NCI-H748 treated with DMSO at 0.1 percent for 48 hours (cell line): ENCODE results near the gene MRPL9.

Experiments used
- DNase-seq: peaks from one replicate; lab custom pipeline; 2025; lab: John Stamatoyannopoulos, UW

MRPL9 gene

GRCh38 chr1:151733126-151733525 is 30.2 kb downstream of the MRPL9 start:
- DNase-seq: no peak

DNA sequence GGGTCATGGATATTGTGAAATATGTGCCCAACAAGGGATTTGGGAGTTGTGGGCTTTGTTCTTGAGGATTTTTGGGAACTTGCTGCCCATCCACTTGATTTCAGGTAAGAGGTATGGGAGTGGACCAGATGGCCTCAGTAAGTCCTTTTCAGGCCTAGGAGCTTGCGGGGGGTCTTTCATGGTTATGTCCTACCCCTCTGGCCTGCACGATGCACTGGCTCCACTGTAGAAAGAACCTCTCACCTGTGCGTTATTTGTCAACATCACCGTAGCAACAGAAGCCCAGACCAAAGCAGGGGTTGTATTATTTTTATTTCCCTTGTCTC is 33.4 kb downstream of the MRPL9 start:
- no peak for DNase-seq

GRCh38 chr1:151729157-151729965 is 33.9 kb downstream of the MRPL9 start:
- DNase-seq: no peak

GRCh38 chr1:151728151-151729054 is 34.9 kb downstream of the MRPL9 start:
- DNase-seq: no peak

GRCh38 chr1:151723726-151724370 is 39.4 kb downstream of the MRPL9 start:
- DNase-seq: no peak

DNA sequence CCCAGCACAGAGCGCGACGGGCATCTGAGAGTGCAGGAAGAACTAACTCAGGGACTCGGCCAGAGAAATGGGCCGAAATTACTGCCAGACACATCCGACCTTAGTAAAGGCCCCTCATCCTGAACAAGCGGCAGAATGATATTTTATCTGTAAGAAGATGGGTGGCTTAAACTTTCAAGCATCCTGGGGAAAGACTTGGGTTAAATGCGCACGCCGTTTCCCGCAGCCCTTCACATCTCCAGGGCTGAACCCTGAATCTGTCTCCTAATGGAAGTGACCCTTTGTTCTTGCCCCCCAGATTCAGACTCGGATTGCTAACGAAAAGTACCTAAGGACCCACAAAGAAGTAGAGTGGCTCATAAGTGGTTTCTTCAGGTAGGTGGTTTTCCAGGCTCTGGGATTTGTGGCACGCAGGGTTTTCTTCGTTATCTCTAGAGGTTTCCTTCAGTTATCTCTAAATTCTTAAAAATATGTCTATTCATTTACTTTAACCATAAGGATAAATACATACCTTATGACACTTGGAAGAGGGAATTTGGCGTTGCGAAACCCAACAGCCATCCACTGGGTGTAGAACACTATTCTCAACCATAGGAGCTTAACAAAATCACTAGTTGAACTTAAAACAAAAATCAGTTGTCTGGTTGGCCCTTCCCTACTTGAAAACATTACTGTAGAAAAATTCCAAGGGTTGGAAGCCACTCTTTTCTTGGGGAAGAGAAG is 41.3 kb downstream of the MRPL9 start:
- DNase-seq: no peak

DNA sequence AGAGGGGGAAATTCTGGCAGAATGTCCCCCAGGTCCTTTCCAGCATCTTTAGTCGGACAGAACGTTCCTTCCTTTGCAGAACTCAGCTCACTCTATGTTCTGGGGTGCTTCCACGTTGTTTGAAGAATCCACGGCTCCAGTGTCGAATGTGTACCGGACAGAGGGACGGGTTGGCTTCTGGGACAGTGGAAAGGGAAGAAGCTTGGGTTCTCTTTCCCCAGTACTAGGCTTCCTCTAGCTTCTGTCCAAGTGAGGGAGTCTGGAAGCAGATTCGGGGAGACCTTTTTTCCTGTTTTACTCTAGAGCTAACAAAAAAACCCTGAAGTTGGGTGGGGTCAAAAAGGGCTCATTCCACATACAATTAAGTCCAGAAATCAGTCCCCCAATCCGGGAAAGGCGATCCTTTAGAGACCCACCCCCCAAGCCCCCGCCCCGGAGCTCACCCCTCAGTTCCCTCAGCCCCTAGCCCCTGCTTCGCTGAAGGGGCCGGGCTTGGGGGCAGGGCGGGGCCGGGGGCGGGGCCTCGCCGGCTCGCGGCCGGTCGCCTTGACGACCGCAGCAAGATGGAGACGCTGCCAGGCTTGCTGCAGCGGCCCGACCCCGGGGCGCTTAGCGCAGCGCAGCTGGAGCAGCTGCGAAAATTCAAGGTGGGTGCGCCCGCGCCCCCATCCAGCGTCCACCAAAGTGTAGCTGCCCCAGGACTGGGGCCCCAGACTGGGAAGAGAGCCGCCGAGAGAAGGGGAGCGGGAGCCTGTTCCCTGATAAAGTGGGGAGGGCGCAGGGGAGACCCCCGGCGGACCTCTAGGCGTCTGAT is 42.1 kb downstream of the MRPL9 start, which contains the start of gene RIIAD1:
TSS of gene RIIAD1 (plus strand) at position 549 of the 814 bp plus-strand sequence. CDS start at position 564, 15 bp downstream.
- no peak for DNase-seq

DNA sequence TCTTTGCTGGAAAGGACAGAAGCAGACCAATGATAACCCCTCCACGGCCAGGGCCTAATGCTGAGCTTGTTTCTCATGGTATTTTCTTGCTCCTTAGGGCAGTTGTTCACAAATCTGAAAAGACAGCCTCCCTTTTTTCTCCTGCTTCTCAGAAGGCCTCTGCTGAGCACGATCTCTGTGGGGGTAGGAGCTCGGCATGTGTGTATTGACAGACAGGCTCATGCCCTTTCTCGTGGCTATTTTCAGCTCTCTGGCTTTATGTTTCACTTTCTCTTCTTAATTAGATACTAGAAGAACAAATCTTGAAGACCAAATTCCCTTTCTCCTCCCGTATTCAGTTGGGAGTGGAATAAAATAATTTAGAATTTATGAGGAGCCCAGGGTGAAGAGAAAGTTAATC is 42.7 kb downstream of the MRPL9 start:
- no peak for DNase-seq

- DNase-seq: no peak
These were observed 43.2 kb downstream of the MRPL9 start for GRCh38 chr1:151720125-151720524.

DNA sequence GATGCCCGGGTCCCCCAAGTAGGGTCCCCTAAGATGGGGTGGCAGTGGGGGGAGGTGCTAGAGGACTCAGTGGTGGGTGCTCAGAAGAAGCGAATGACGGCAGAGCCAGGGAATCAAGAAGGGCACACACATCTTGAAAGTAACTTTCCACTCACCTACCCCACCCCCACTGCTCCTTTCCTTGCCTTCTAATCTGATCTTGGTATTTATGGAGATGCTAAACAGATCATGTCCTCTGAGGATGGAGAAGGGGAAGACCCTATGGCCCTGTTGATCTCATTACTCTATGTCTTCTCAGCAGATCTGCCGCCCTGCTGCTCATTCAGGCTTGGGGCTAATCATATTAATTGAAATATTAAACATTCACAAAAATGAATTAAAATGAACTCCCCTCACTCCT is 44.6 kb downstream of the MRPL9 start:
- DNase-seq: no peak

GRCh38 chr1:151718011-151718431 is 45.3 kb downstream of the MRPL9 start:
- DNase-seq: no peak

DNA sequence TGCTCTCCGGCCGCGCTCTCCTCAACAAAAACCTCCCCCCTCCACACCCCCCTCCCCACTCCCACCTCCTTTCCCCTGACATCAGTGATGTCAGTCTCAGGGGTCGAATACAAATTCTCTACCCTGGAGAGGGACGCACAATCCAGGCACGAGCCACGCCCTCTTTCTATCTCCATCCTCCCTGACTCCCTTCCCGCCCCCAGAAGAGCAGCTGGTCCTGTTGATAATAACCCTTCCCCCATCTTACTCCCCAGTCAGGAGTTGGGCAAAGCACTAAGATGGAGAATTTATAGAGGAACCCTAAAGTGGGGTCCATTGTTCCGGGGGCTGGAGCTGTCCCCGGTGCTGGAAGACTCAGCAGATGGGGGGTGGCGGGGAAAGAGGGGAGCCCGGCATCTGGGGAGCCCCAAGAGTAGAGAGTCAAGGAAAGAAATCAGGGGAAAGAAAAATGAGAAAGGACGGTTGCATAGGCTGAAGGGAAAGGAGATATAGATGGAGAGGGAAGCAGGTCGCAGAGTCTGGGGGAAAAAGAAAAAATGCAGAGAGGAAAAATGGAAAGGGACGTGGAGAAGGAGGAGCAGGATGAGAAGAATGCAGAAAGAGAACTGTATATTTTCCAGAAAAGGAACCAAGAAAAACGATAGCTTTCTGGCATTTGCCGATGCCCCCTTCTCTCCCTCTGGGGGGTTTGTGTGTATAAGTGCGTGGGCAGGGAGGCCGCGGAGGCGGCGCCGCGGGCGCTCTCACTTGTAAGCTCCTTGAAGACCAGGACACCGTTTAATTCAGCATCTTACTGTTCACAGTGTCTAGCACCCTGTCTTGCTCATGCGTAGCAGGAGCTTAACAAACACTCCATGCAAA is 46.3 kb downstream of the MRPL9 start, which contains the start of gene CELF3:
TSS of gene CELF3 (minus strand) at position 33 of the 861 bp plus-strand sequence. CDS start 783 bp downstream, outside the sequence.
- DNase-seq: peak; percentile 97

DNA sequence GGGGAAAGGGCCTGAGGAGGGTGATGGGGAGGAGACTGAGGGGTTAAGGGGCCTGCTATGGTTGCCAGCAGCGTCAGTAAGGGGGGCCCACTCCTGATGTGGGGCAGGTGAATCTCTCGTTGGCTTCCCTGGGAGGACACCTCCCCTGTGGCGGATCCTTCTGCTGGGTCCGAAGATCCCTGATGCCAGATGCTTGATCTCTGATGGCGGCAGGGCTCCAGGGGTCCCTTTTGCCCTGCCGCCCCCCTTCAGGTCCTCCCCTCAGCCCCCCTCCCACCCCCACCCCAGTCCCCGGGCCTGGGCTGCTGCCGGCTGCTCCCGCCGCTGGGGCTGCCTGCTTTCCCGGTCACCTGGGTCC is 46.9 kb downstream of the MRPL9 start:
- DNase-seq: no peak

- DNase-seq: peak; percentile 31
These were observed 47.4 kb downstream of the MRPL9 start for GRCh38 chr1:151715726-151716404.

DNA sequence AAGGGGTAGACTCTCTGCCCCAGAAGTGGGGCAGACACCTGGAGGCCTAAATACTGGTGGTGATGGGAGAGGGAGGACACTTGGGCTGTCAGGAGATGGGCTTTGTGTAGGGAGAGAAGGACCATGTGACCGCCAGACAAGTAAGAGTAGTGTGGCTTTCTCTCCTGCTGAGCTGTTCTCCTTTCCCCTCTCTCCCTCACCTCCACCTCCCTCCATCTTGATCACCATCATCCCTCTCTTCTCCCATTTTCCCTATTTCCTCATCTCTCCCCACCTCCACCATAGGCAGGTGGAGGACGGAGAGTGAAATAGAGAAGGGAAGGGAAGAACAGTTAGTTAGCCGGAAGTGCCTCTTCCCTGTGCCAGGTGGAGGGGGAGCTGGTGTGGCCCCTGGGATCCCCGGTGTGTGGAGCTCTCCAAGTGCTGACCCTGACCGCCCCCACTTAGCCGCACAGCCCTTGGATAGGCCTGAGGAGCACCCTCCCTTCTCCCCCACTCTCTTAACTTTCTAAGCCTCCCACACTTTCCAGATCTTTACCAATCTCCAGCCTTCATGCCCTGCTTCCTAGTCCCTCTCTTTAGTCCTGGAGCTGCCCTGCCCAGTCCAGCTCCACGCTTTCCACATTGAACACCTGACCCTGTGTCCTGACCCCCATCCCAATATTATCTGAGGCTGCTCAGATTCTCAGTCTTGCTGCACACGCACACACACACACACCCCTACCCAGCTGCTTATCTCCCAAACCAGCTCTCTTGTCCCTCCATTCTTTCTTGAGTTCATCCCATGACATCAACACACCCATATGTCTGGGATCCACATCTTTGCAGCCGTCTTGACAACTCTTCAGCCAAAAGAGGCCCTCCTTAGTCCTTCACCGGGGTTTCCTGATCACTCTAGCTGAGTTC is 48.2 kb downstream of the MRPL9 start:
- DNase-seq: no peak

DNA sequence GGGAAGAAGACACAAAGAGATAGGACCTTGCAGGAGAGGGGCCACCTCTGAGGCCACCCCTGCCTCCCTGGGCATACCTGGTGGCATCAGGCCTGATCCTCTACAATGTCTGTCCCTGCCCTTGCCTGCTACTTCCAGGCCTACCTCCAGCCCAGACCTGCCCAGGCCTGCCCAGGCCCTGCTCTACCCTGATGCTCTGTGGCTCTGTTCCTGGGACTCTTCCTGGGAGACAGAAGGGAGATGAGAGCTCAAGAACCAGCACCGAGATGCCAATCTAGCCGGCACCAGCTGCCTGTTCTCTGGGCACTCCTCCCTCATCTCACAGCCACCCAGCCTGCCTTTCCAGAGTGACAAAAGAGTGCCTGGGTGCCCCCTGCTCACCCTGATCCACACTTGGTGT is 49.4 kb downstream of the MRPL9 start:
- no peak for DNase-seq

GRCh38 chr1:151713044-151713443 is 50.3 kb downstream of the MRPL9 start:
- DNase-seq: no peak

DNA sequence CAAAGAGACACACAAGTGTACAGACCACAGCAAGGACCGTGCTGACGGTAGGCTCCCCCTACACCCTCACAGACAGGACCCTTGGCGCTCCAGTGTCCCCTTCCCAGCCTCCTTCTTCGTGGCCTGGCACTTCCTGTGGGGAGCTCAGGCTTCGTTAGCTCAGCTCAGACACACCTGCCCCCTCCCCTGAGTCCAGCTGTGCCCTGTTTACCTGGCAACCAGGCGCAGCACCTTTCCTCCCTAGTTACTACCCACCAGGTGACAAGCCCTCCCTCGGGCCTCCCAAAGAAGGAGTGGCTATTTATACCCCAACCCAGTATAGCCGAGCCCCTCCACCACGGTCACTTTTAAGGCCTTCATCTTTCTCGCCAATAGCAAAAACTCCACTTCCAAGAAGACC is 51.3 kb downstream of the MRPL9 start:
- peak; percentile 76 for DNase-seq
